ENCODE measurements around the gene COP1. TPM values are rescaled to one million over a fixed set of nuclear protein-coding genes. Genes with fewer than 3 reads are reported as not detected.

Gene COP1
- total and polyA plus RNA-seq, 2 of the 8 experiments (the other 6 are each of a cell fraction or from before 2014, with no cell fraction given): 26.2 to 44.9 TPM

DNA sequence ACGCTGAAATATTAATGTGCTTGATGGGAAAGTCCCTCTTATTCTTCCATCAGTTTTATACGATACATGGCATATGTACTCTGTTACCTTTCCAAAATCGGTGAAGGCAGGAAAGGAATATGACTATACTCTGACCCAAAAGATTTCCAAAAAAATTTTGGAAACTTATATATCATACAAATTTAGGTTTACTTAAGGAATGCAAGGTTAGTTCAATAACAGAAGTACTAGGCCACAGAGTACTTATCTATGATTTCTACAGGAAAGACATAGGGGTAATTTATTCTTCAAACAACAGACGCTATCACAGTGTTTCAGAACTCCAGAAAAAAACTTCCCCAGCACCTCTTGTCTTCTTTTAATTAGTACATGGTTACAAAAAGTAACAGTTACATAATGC is 84.8 kb downstream of the COP1 start:
- DNase-seq (ENCODE audit: low read depth in 1 of 2, low spot score in 2 of 2) (no peak), FAIRE-seq (no peak)
- H3K18ac ChIP-seq (ENCODE audit: extremely low read depth, low read length): no peak overlapping the region
- no peaks in the 10 kb centered on the region for H3K23me2 ChIP-seq (ENCODE audit: low read depth, low read length)
- H3K14ac ChIP-seq (ENCODE audit: insufficient read length): no peak overlapping the region
- 0 out of 4 replicates have a peak, but pooled peaks cover 0 to 3% of the 10 kb centered on the region in 2 experiments for H3K79me2 ChIP-seq (ENCODE audit: control insufficient read depth in 1 of 2, insufficient read depth in 2 of 2, low read length in 2 of 2)
- H4K8ac ChIP-seq (ENCODE audit: extremely low read depth, insufficient read depth, low read length): no peak overlapping the region
- 95% methylated on average over 4 of the region's 4 CpGs; no CpG with 5 or more reads in 1 of the 2 experiments for WGBS, 2 experiments (ENCODE audit: extremely low coverage in 1 of 2, insufficient coverage in 1 of 2, insufficient read length in 1 of 2, insufficient replicate concordance in 2 of 2, low coverage in 1 of 2, low lambda C conversion rate in 2 of 2, missing lambda C conversion rate in 1 of 2)
- H2BK15ac ChIP-seq (ENCODE audit: low read length): no peak overlapping the region
- ChIA-PET POLR2A (ENCODE audit: partially characterized antibody) (interaction anchor here (1.1 kb wide), 1 partner anchor 16 kb away, joined by 3 read pairs; no protein-coding TSS in a partner anchor), CTCF (ENCODE audit: partially characterized antibody) (interaction anchor here (1.1 kb wide), 1 partner anchor 16 kb away, joined by 3 read pairs; no protein-coding TSS in a partner anchor)
- no peak overlapping the region for H2BK5ac ChIP-seq (ENCODE audit: low read depth, low read length)
- H3K56ac ChIP-seq (replicated peaks; ENCODE audit: insufficient read length, low read depth, low read length): no peak overlapping the region
- H4K20me1 ChIP-seq (replicated peaks in 1 of 2; ENCODE audit: control insufficient read depth in 1 of 2, insufficient read depth in 2 of 2, low read length in 2 of 2): no peaks in the 10 kb centered on the region
- H3K9me3 ChIP-seq (ENCODE audit: insufficient read depth in 2 of 2, low read depth in 1 of 2, low read length in 1 of 2): no peaks in the 10 kb centered on the region
- no peak overlapping the region for H2AK5ac ChIP-seq (ENCODE audit: low read depth, low read length)
- H3K23ac ChIP-seq (ENCODE audit: insufficient read length): no peak overlapping the region
- TF ChIP-seq HDAC2 (IDR thresholded peaks at IDR 0.05; ENCODE audit: borderline replicate concordance in 1 of 2, low read depth in 2 of 2, low read length in 2 of 2) (no peak), KDM1A (IDR thresholded peaks at IDR 0.05; ENCODE audit: borderline replicate concordance, low read length) (no peak), ZNF274 (IDR thresholded peaks at IDR 0.05; ENCODE audit: borderline replicate concordance, extremely low read depth, low read length) (no peak), FOSL1 (IDR thresholded peaks at IDR 0.05; ENCODE audit: insufficient read depth, low read depth, low read length) (no peak), YY1 (IDR thresholded peaks at IDR 0.05; ENCODE audit: low read depth, low read length) (no peak), CHD1 (IDR thresholded peaks at IDR 0.05; ENCODE audit: low read depth, low read length) (no peak), SRF (IDR thresholded peaks at IDR 0.05; ENCODE audit: low read depth, low read length) (no peak)
- TF ChIP-seq, protein P1, sequence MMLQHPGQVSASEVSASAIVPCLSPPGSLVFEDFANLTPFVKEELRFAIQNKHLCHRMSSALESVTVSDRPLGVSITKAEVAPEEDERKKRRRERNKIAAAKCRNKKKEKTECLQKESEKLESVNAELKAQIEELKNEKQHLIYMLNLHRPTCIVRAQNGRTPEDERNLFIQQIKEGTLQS (IDR thresholded peaks at IDR 0.05; ENCODE audit: insufficient read depth, low read depth, low read length): no peak
- TF ChIP-seq, protein P2, sequence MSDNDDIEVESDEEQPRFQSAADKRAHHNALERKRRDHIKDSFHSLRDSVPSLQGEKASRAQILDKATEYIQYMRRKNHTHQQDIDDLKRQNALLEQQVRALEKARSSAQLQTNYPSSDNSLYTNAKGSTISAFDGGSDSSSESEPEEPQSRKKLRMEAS (IDR thresholded peaks at IDR 0.05): no peak
- no peak overlapping the region for H3K4me2 ChIP-seq (ENCODE audit: insufficient read depth in 1 of 2, low read depth in 2 of 2, low read length in 2 of 2)
- no peak overlapping the region for H3K4ac ChIP-seq (replicated peaks; ENCODE audit: insufficient read length, low read depth, low read length)
- H2BK12ac ChIP-seq (ENCODE audit: low read depth, low read length): no peak overlapping the region
- no peak overlapping the region for H2AFZ ChIP-seq (ENCODE audit: low read length)
- H2BK20ac ChIP-seq (ENCODE audit: low read length): no peak overlapping the region
- H3K4me1 ChIP-seq (replicated peaks in 1 of 4; ENCODE audit: control insufficient read depth in 3 of 4, insufficient read depth in 4 of 4, low read length in 3 of 4): no peaks in the 10 kb centered on the region
- no peak overlapping the region for H3K9ac ChIP-seq (replicated peaks in 1 of 4; ENCODE audit: extremely low read depth in 1 of 4, low read depth in 3 of 4, low read length in 3 of 4)
- no peaks in the 10 kb centered on the region for H3K79me1 ChIP-seq (ENCODE audit: low read depth, low read length)
- H3K4me3 ChIP-seq (ENCODE audit: extremely low read depth in 1 of 4, insufficient read depth in 2 of 4, low read depth in 3 of 4, low read length in 4 of 4): no peak overlapping the region
- H4K91ac ChIP-seq (replicated peaks; ENCODE audit: insufficient read length, low read length): no peak overlapping the region
- H3K27ac ChIP-seq (ENCODE audit: low read depth, low read length): no peak overlapping the region
- H3K36me3 ChIP-seq (ENCODE audit: control insufficient read depth in 2 of 4, insufficient read depth in 4 of 4, low read length in 3 of 4): no peaks in the 10 kb centered on the region
- H2BK120ac ChIP-seq (replicated peaks; ENCODE audit: low read depth, low read length): no peak overlapping the region
- H4K5ac ChIP-seq (ENCODE audit: insufficient read length, low read depth, low read length): no peak overlapping the region
- H3K27me3 ChIP-seq (replicated peaks in 1 of 4; ENCODE audit: control insufficient read depth in 3 of 4, extremely low read depth in 1 of 4, insufficient read depth in 3 of 4, low read length in 3 of 4): no peaks in the 10 kb centered on the region
